ENCODE results near the gene CORO7.
"Not testable (repeated sequence)": the region's sequence is repeated elsewhere in the genome, so short reads cannot be mapped to it uniquely, and the experiment has no call there.

CORO7 gene

GRCh38 chr16:4350365-4350786 is 66.0 kb downstream of the CORO7 start:
- no peak for DNase-seq

- DNase-seq: no peak
Measured at GRCh38 chr16:4349332-4349731, 67.1 kb downstream of the CORO7 start.

- DNase-seq: no peak
Measured at GRCh38 chr16:4347765-4348509, 68.5 kb downstream of the CORO7 start.

- DNase-seq: no peak
Measured at GRCh38 chr16:4347010-4347409, 69.4 kb downstream of the CORO7 start.

- DNase-seq: no peak
Measured at GRCh38 chr16:4345836-4346781, 70.3 kb downstream of the CORO7 start.

- no peak for DNase-seq
Measured at GRCh38 chr16:4344983-4345835, 71.2 kb downstream of the CORO7 start.

GRCh38 chr16:4344300-4344982 is 72.0 kb downstream of the CORO7 start:
- DNase-seq: not testable (repeated sequence)

- no peak for DNase-seq
Measured at GRCh38 chr16:4342866-4343744, 73.3 kb downstream of the CORO7 start.

GRCh38 chr16:4341250-4341649 is 75.1 kb downstream of the CORO7 start:
- no peak for DNase-seq

GRCh38 chr16:4340443-4340842 is 76.0 kb downstream of the CORO7 start:
- DNase-seq: no peak

GRCh38 chr16:4339909-4340308 is 76.5 kb downstream of the CORO7 start:
- no peak for DNase-seq

GRCh38 chr16:4339455-4339854 is 76.9 kb downstream of the CORO7 start:
- no peak for DNase-seq

- DNase-seq: no peak
Measured at GRCh38 chr16:4338712-4339299, 77.6 kb downstream of the CORO7 start.

- DNase-seq: no peak
Measured at GRCh38 chr16:4338125-4338582, 78.2 kb downstream of the CORO7 start.

- DNase-seq: no peak
Measured at GRCh38 chr16:4337540-4338088, 78.8 kb downstream of the CORO7 start.

- no peak for DNase-seq
Measured at GRCh38 chr16:4336701-4337539, 79.5 kb downstream of the CORO7 start.

GRCh38 chr16:4334724-4335495 is 81.5 kb downstream of the CORO7 start:
- DNase-seq: no peak

GRCh38 chr16:4333714-4334113 is 82.7 kb downstream of the CORO7 start:
- not testable (repeated sequence) for DNase-seq

GRCh38 chr16:4333308-4333638 is 83.1 kb downstream of the CORO7 start:
- DNase-seq: no peak
